Loucy (cell line): Measurements from ENCODE around the gene KIAA1549.

Source experiments
- H2AFZ ChIP-seq: fragments of 200-600 bp; sonication (generic); 2 replicates; pipeline ENCODE4 v1.6.0; 2016; ENCODE audit warnings: antibody characterized with exemption, mild to moderate bottlenecking, low read length, moderate library complexity
- H3F3A ChIP-seq: fragments of 200-600 bp; 2 replicates; pipeline ENCODE4 v1.6.0; 2016; ENCODE audit warnings: antibody characterized with exemption, low read depth, mild to moderate bottlenecking
- H3K27me3 ChIP-seq: fragments of 200-600 bp; sonication (generic); 2 replicates; pipeline ENCODE4 v1.6.1; 2014; ENCODE audit warnings: low read length, mild to moderate bottlenecking; ENCODE audit not compliant: insufficient read depth, poor library complexity, severe bottlenecking
- H3K36me3 ChIP-seq: fragments of 200-600 bp; sonication (generic); 2 replicates; pipeline ENCODE4 v1.6.1; 2016; ENCODE audit warnings: low read length; ENCODE audit not compliant: insufficient read depth
- H3K4me1 ChIP-seq: fragments of 200-600 bp; sonication (generic); 2 replicates; pipeline ENCODE4 v1.5.1; 2014; ENCODE audit warnings: low read length, mild to moderate bottlenecking; ENCODE audit not compliant: insufficient read depth, poor library complexity, severe bottlenecking
- H3K4me2 ChIP-seq: fragments of 200-600 bp; sonication (generic); 2 replicates; pipeline ENCODE4 v1.6.0; 2014; ENCODE audit warnings: antibody characterized with exemption, low read length, low read depth, mild to moderate bottlenecking; ENCODE audit not compliant: poor library complexity, severe bottlenecking
- H3K4me3 ChIP-seq: fragments of 200-600 bp; sonication (generic); 2 replicates; pipeline ENCODE4 v1.5.1; 2014; ENCODE audit warnings: low read length, mild to moderate bottlenecking, mixed read lengths; ENCODE audit not compliant: poor library complexity, severe bottlenecking
- H3K79me2 ChIP-seq: fragments of 200-600 bp; sonication (generic); 2 replicates; pipeline ENCODE4 v1.6.1; 2014; ENCODE audit warnings: low read length; ENCODE audit not compliant: insufficient read depth
- H3K9ac ChIP-seq: fragments of 200-600 bp; sonication (generic); 2 replicates; pipeline ENCODE4 v1.6.0; 2014; ENCODE audit warnings: mild to moderate bottlenecking, low read depth, low read length, moderate library complexity; ENCODE audit not compliant: poor library complexity, severe bottlenecking
- H3K9me2 ChIP-seq: fragments of 200-600 bp; sonication (generic); replicated peaks from 2 replicates; pipeline ENCODE4 v1.6.1; 2016; ENCODE audit warnings: low read depth, low read length, mixed read lengths
- H3K9me3 ChIP-seq: fragments of 200-600 bp; sonication (generic); 2 replicates; pipeline ENCODE4 v1.6.1; 2014; ENCODE audit warnings: mild to moderate bottlenecking, antibody characterized with exemption, low read length, low read depth; ENCODE audit not compliant: insufficient read depth
- H4K20me1 ChIP-seq: fragments of 200-600 bp; sonication (generic); 2 replicates; pipeline ENCODE4 v1.6.0; 2014; ENCODE audit warnings: antibody characterized with exemption, low read length, mild to moderate bottlenecking; ENCODE audit not compliant: insufficient read depth, poor library complexity, severe bottlenecking
- CTCF ChIP-seq: fragments of 200-600 bp; sonication (generic); conservative IDR thresholded peaks from 2 replicates; pipeline ENCODE4 v1.5.1; 2014; ENCODE audit warnings: mild to moderate bottlenecking, antibody characterized with exemption, low read length
- EZH2phosphoT487 ChIP-seq: fragments of 200-600 bp; IDR thresholded peaks from 2 replicates; pipeline ENCODE4 v1.6.1; 2018; ENCODE audit warnings: antibody characterized with exemption, mild to moderate bottlenecking, moderate library complexity, borderline replicate concordance

KIAA1549 gene

GRCh38 chr7:138957217-138957616 is 24.0 kb downstream of the KIAA1549 start:
- Histone ChIP-seq H3K4me3 (no peak overlapping the region), H2AFZ (no peak overlapping the region), H4K20me1 (no peaks in the 10 kb centered on the region), H3K27me3 (no peaks in the 10 kb centered on the region), H3K36me3 (no peaks in the 10 kb centered on the region), H3K9ac (no peak overlapping the region), H3F3A (no peaks in the 10 kb centered on the region), H3K9me2 (no peaks in the 10 kb centered on the region), H3K4me2 (no peak overlapping the region), H3K4me1 (no peaks in the 10 kb centered on the region), H3K9me3 (no peaks in the 10 kb centered on the region), H3K79me2 (peaks cover 51% of the 10 kb centered on the region; the same call in 1 of the 2 replicates)
- TF ChIP-seq EZH2phosphoT487 (no peak), CTCF (no peak)

- no peaks in the 10 kb centered on the region for H4K20me1 ChIP-seq
- H3K4me1 ChIP-seq = no peaks in the 10 kb centered on the region
- no peak overlapping the region for H3K9ac ChIP-seq
- H3K4me3 ChIP-seq = no peak overlapping the region
- H3K27me3 ChIP-seq = no peaks in the 10 kb centered on the region
- H3K9me3 ChIP-seq = no peaks in the 10 kb centered on the region
- no peak overlapping the region for H2AFZ ChIP-seq
- TF ChIP-seq CTCF (no peak), EZH2phosphoT487 (no peak)
- H3F3A ChIP-seq = no peaks in the 10 kb centered on the region
- no peak overlapping the region for H3K4me2 ChIP-seq
- peaks cover 49% of the 10 kb centered on the region; the same call in 1 of the 2 replicates for H3K79me2 ChIP-seq
- H3K36me3 ChIP-seq = no peaks in the 10 kb centered on the region
- no peaks in the 10 kb centered on the region for H3K9me2 ChIP-seq
Observed at GRCh38 chr7:138954545-138955475, 26.4 kb downstream of the KIAA1549 start.

GRCh38 chr7:138952791-138953190 is 28.4 kb downstream of the KIAA1549 start:
- Histone ChIP-seq H3K9ac (no peak overlapping the region), H3K79me2 (peaks cover 49% of the 10 kb centered on the region; the same call in 1 of the 2 replicates)

More at GRCh38 chr7:138952791-138953190, 28.4 kb downstream of the KIAA1549 start:
- Histone ChIP-seq H3K4me1 (no peaks in the 10 kb centered on the region), H3K36me3 (no peaks in the 10 kb centered on the region), H3K4me3 (no peak overlapping the region), H3K27me3 (no peaks in the 10 kb centered on the region), H3K9me3 (no peaks in the 10 kb centered on the region), H2AFZ (no peak overlapping the region), H3K9me2 (no peaks in the 10 kb centered on the region), H3F3A (no peaks in the 10 kb centered on the region), H4K20me1 (no peaks in the 10 kb centered on the region), H3K4me2 (no peak overlapping the region)
- TF ChIP-seq EZH2phosphoT487 (no peak), CTCF (no peak)
